IPS-15b (cell line): ENCODE data around the gene OR6C6.

Experiments used
- H3K27me3 ChIP-seq: one replicate; pipeline ENCODE4 v1.6.1; 2013; ENCODE audit warnings: low read length; ENCODE audit not compliant: control insufficient read depth, insufficient read depth
- H3K36me3 ChIP-seq: one replicate; pipeline ENCODE4 v1.6.1; 2013; ENCODE audit warnings: low read length; ENCODE audit not compliant: control insufficient read depth, insufficient read depth
- H3K4me1 ChIP-seq: one replicate; pipeline ENCODE4 v1.6.1; 2013; ENCODE audit warnings: mild to moderate bottlenecking, low read length; ENCODE audit not compliant: control insufficient read depth, insufficient read depth
- H3K4me3 ChIP-seq: one replicate; pipeline ENCODE4 v1.5.1; 2013; ENCODE audit warnings: low read depth, low read length
- H3K9ac ChIP-seq: one replicate; pipeline ENCODE4 v1.6.1; 2013; ENCODE audit warnings: low read depth, mild to moderate bottlenecking, low read length
- H3K9me3 ChIP-seq: one replicate; pipeline ENCODE4 v1.6.1; 2013; ENCODE audit warnings: mild to moderate bottlenecking, low read length; ENCODE audit not compliant: control insufficient read depth, insufficient read depth

Gene OR6C6

DNA sequence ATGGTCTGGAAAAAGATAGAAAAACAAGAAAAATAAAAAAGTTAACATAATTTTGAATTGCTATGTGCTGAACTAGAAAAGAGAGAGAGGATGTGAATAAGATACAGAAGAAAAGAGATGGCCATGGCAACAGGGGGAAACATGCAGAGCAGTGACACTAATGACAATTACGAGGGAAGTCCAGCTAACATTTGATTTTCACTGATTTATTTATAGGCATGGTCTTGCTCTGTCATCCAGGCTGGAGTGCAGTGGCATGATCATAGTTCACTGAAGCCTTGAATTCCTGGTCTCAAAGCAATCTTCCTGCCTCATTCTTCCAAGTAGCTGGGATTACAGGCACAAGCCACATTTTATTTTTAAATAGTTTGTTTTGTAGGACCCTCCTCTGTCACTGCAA is 50.2 kb downstream of the OR6C6 start:
- Histone ChIP-seq H3K27me3 (no peaks in the 10 kb centered on the region), H3K4me3 (no peak overlapping the region), H3K9me3 (no peaks in the 10 kb centered on the region), H3K4me1 (no peaks in the 10 kb centered on the region), H3K36me3 (no peaks in the 10 kb centered on the region), H3K9ac (no peak overlapping the region)

DNA sequence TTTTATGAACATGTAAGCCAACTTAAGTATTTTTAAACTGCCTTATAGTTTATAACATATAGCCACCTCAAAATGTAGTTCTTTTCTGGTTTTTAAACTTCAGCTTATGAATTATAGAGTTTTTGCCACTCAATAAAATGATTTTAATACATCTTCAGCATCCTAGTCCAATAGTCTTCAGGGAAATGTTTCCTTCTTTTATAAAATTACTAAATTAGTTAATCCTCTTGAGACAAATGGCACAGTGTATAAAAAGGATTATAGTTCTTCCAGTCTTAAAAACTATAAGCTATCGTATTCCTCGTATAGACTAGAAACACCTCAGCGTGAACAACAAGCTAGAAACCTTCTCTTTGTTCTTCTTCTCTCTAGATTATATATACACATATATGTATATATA is 52.1 kb downstream of the OR6C6 start, which contains the start of gene OR6C74:
Gene OR6C74, plus strand, starts transcription at position 301 of the 400 bp plus-strand sequence. CDS start 2,679 bp downstream, outside the sequence.
- H3K4me3 ChIP-seq = no peak within 1 kb of the TSS
- no peaks in the 10 kb centered on the region for H3K27me3 ChIP-seq
- H3K9ac ChIP-seq = no peak within 1 kb of the TSS
- no peaks in the 10 kb centered on the region for H3K4me1 ChIP-seq
- no peaks in the 10 kb centered on the region for H3K9me3 ChIP-seq
- H3K36me3 ChIP-seq = no peaks in the 10 kb centered on the region
